Osteocyte (in vitro differentiated cells): Measurements from ENCODE around the gene EEPD1. TPM values are rescaled to one million over a fixed set of nuclear protein-coding genes. Genes with fewer than 3 reads are reported as not detected.

ENCODE experiments used
- DNase-seq: peaks from one replicate; pipeline ENCODE4 v3.0.0; 2021; ENCODE audit warnings: mixed read lengths; ENCODE audit not compliant: unreplicated experiment; ENCODE audit errors: extremely low spot score
- H3K27ac Mint-ChIP-seq: one replicate; pipeline ENCODE4 v1.8.0; 2021; ENCODE audit warnings: mild to moderate bottlenecking, mixed read lengths; ENCODE audit not compliant: unreplicated experiment
- H3K27me3 Mint-ChIP-seq: one replicate; pipeline ENCODE4 v1.8.0; 2021; ENCODE audit warnings: mixed read lengths; ENCODE audit not compliant: unreplicated experiment
- H3K36me3 Mint-ChIP-seq: one replicate; pipeline ENCODE4 v1.8.0; 2021; ENCODE audit warnings: mixed read lengths; ENCODE audit not compliant: unreplicated experiment
- H3K4me1 Mint-ChIP-seq: one replicate; pipeline ENCODE4 v1.8.0; 2021; ENCODE audit warnings: mixed read lengths; ENCODE audit not compliant: unreplicated experiment
- H3K4me3 Mint-ChIP-seq: one replicate; pipeline ENCODE4 v1.8.0; 2021; ENCODE audit warnings: mild to moderate bottlenecking, moderate library complexity, mixed read lengths; ENCODE audit not compliant: unreplicated experiment
- H3K9me3 Mint-ChIP-seq: one replicate; pipeline ENCODE4 v1.8.0; 2021; ENCODE audit warnings: mixed read lengths; ENCODE audit not compliant: unreplicated experiment
- total RNA-seq: library from RNA; stranded (reverse); gene quantifications from 2 replicates; pipeline ENCODE4 v1.2.1, GENCODE V29; 2021
- TF ChIP-seq, protein P1 (sequence below): fragments of 200-600 bp; sonication (generic); IDR thresholded peaks from 2 replicates; pipeline ENCODE4 v1.5.0; 2021; ENCODE audit warnings: antibody characterized with exemption, mild to moderate bottlenecking, moderate library complexity

Gene EEPD1
- total RNA-seq, 1 donor from 2014 or later = 1.3 TPM

DNA sequence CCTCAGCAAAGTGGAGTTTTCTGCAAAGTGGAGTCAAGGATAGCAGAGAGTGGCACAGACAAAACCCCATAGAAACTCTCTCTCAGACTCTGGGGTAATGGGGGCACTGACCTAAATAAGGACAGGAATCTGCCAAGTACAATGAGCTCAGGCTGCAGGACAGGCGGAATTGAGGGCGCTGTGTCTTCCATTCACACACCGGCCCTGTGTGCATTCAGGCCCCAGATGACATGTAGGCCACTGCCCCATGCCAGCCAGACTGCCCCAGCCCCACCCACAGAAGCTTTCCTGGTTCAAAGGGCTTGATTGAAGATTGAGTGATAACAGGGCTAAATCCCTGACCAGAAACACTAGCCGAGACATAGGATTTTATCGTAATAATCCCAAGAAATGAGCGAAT lies 52.7 kb downstream of the EEPD1 start:
- Mint-ChIP-seq H3K27me3 (peaks cover 12% of the 10 kb centered on the region), H3K4me1 (peaks cover 23% of the 10 kb centered on the region), H3K4me3 (no peak overlapping the region), H3K27ac (no peak overlapping the region), H3K36me3 (no peaks in the 10 kb centered on the region), H3K9me3 (no peaks in the 10 kb centered on the region)
- TF ChIP-seq, protein P1, sequence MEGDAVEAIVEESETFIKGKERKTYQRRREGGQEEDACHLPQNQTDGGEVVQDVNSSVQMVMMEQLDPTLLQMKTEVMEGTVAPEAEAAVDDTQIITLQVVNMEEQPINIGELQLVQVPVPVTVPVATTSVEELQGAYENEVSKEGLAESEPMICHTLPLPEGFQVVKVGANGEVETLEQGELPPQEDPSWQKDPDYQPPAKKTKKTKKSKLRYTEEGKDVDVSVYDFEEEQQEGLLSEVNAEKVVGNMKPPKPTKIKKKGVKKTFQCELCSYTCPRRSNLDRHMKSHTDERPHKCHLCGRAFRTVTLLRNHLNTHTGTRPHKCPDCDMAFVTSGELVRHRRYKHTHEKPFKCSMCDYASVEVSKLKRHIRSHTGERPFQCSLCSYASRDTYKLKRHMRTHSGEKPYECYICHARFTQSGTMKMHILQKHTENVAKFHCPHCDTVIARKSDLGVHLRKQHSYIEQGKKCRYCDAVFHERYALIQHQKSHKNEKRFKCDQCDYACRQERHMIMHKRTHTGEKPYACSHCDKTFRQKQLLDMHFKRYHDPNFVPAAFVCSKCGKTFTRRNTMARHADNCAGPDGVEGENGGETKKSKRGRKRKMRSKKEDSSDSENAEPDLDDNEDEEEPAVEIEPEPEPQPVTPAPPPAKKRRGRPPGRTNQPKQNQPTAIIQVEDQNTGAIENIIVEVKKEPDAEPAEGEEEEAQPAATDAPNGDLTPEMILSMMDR = no peak
- DNase-seq = no peak

- Mint-ChIP-seq H3K4me1 (peaks cover 21% of the 10 kb centered on the region), H3K36me3 (no peaks in the 10 kb centered on the region), H3K4me3 (no peak overlapping the region), H3K27ac (no peak overlapping the region), H3K9me3 (no peaks in the 10 kb centered on the region), H3K27me3 (peaks cover 5% of the 10 kb centered on the region)
- TF ChIP-seq, protein P1 = no peak
- no peak for DNase-seq
Observed at GRCh38 chr7:36207451-36208291, 54.6 kb downstream of the EEPD1 start.

DNA sequence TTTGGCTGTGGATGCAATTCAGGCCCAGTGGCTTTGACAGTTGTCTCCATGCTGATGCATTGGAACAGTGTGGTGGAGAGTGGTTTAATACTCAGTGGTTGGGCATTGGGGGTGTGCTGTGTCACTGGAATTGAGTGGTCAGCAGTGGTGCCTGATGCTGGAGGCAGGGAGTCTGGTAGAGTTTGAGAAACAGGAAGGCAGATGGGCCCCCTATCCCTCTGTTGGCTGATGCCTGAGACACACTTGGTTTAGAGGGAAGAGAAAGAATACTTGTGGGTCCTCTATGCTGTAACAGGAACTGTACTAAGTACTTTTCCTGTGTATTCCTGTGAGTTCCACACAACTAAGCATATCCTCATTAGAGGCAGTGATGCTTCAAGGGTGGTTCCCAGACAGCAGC lies 55.4 kb downstream of the EEPD1 start:
- no peaks in the 10 kb centered on the region for H3K9me3 Mint-ChIP-seq
- peaks cover 5% of the 10 kb centered on the region for H3K27me3 Mint-ChIP-seq
- no peak overlapping the region for H3K4me3 Mint-ChIP-seq
- H3K27ac Mint-ChIP-seq = no peak overlapping the region
- TF ChIP-seq, protein P1 = no peak
- no peaks in the 10 kb centered on the region for H3K36me3 Mint-ChIP-seq
- DNase-seq = no peak
- peaks cover 21% of the 10 kb centered on the region for H3K4me1 Mint-ChIP-seq

GRCh38 chr7:36208997-36209813 lies 56.2 kb downstream of the EEPD1 start:
- no peak overlapping the region for H3K27ac Mint-ChIP-seq
- no peak for DNase-seq

More at GRCh38 chr7:36208997-36209813, 56.2 kb downstream of the EEPD1 start:
- TF ChIP-seq, protein P1 = no peak
- Mint-ChIP-seq H3K4me3 (no peak overlapping the region), H3K36me3 (no peaks in the 10 kb centered on the region), H3K9me3 (no peaks in the 10 kb centered on the region), H3K4me1 (peaks cover 21% of the 10 kb centered on the region), H3K27me3 (peaks cover 10% of the 10 kb centered on the region)
